GM23338 (cell line): ENCODE data around the gene SCFD2. TPM values are rescaled to one million over a fixed set of nuclear protein-coding genes. Genes with fewer than 3 reads are reported as not detected.

Experiments used
- ATAC-seq: fragments of 200-7000 bp; cut with Tn5 transposase; 3 replicates; pipeline ENCODE4 v1.9.1; 2020
- DNase-seq: peaks from one replicate; pipeline ENCODE4 v3.0.0-alpha.2; 2015; ENCODE audit warnings: low spot score
- H2AFZ ChIP-seq: fragments of 200-600 bp; sonication (generic); 2 replicates; pipeline ENCODE4 v1.8.0; 2016; ENCODE audit warnings: antibody characterized with exemption, mild to moderate bottlenecking, moderate library complexity
- H3F3A ChIP-seq: fragments of 200-600 bp; sonication (generic); replicated peaks from 2 replicates; pipeline ENCODE4 v1.8.0; 2017; ENCODE audit warnings: antibody characterized with exemption, mixed run types, low read depth
- H3K27ac ChIP-seq: fragments of 200-600 bp; sonication (generic); 2 replicates; pipeline ENCODE4 v1.6.1; 2016; ENCODE audit warnings: low read depth
- H3K27me3 ChIP-seq: fragments of 200-600 bp; sonication (generic); 2 replicates; pipeline ENCODE4 v1.8.0; 2016; ENCODE audit warnings: mild to moderate bottlenecking, mixed run types, moderate library complexity; ENCODE audit not compliant: insufficient read depth
- H3K36me3 ChIP-seq: fragments of 200-600 bp; sonication (generic); 2 replicates; pipeline ENCODE4 v1.8.0; 2016; ENCODE audit warnings: mild to moderate bottlenecking; ENCODE audit not compliant: insufficient read depth
- H3K4me1 ChIP-seq: fragments of 200-600 bp; sonication (generic); 2 replicates; pipeline ENCODE4 v1.8.0; 2016; ENCODE audit warnings: mild to moderate bottlenecking, moderate library complexity; ENCODE audit not compliant: insufficient read depth
- H3K4me2 ChIP-seq: fragments of 200-600 bp; sonication (generic); 2 replicates; pipeline ENCODE4 v1.7.1; 2017; ENCODE audit warnings: mixed run types
- H3K4me3 ChIP-seq: fragments of 200-600 bp; sonication (generic); 2 replicates; pipeline ENCODE4 v1.6.1; 2016; ENCODE audit warnings: mixed run types
- H3K79me2 ChIP-seq: fragments of 200-600 bp; sonication (generic); replicated peaks from 2 replicates; pipeline ENCODE4 v1.8.0; 2017; ENCODE audit warnings: mild to moderate bottlenecking; ENCODE audit not compliant: insufficient read depth
- H3K9me2 ChIP-seq: fragments of 200-600 bp; sonication (generic); 2 replicates; pipeline ENCODE4 v1.8.0; 2017; ENCODE audit not compliant: insufficient read depth
- H4K20me1 ChIP-seq: fragments of 200-600 bp; sonication (generic); replicated peaks from 2 replicates; pipeline ENCODE4 v1.8.0; 2017; ENCODE audit warnings: mild to moderate bottlenecking; ENCODE audit not compliant: insufficient read depth
- H3K27ac Mint-ChIP-seq: 2 replicates; pipeline ENCODE4 v1.8.0; 2020; ENCODE audit warnings: inconsistent platforms, mild to moderate bottlenecking, moderate library complexity, mixed read lengths
- H3K27me3 Mint-ChIP-seq: 3 replicates; pipeline ENCODE4 v1.8.0; 2022; ENCODE audit warnings: low read depth, mild to moderate bottlenecking, moderate library complexity, mixed read lengths, inconsistent platforms; ENCODE audit not compliant: insufficient read depth, poor library complexity
- H3K36me3 Mint-ChIP-seq: 3 replicates; pipeline ENCODE4 v1.8.0; 2021; ENCODE audit warnings: low read depth, mild to moderate bottlenecking, inconsistent platforms, moderate library complexity, mixed read lengths
- H3K4me1 Mint-ChIP-seq: 3 replicates; pipeline ENCODE4 v1.8.0; 2020; ENCODE audit warnings: mild to moderate bottlenecking, inconsistent platforms, mixed read lengths
- H3K4me3 Mint-ChIP-seq: 3 replicates; pipeline ENCODE4 v1.8.0; 2021; ENCODE audit warnings: moderate library complexity, mild to moderate bottlenecking, inconsistent platforms, mixed read lengths
- H3K9me3 Mint-ChIP-seq: 3 replicates; pipeline ENCODE4 v1.8.0; 2020; ENCODE audit warnings: moderate library complexity, mild to moderate bottlenecking, inconsistent platforms, mixed read lengths
- CREB1 ChIP-seq: fragments of 250-450 bp; sonication (Bioruptor Pico); IDR thresholded peaks from 2 replicates; pipeline ENCODE4 v1.5.0; 2020; ENCODE audit warnings: low read depth, mild to moderate bottlenecking, moderate library complexity
- CTCF ChIP-seq, 2 experiments: fragments of 200-600 bp in 1 of 2; sonication (generic) in 1 of 2; conservative IDR thresholded peaks; 2 replicates each; pipeline versions ENCODE4 v1.5.1 to v1.6.1; 2016 to 2017; ENCODE audit warnings: antibody characterized with exemption in 2 of 2, low read depth in 2 of 2, mild to moderate bottlenecking in 2 of 2, moderate library complexity in 1 of 2
- ETS1 ChIP-seq: IDR thresholded peaks from 2 replicates; pipeline ENCODE4 v1.6.1; 2016; ENCODE audit warnings: antibody characterized with exemption
- NANOG ChIP-seq: IDR thresholded peaks from 2 replicates; pipeline ENCODE4 v1.6.1; 2016; ENCODE audit warnings: antibody characterized with exemption, borderline replicate concordance
- POLR2AphosphoS5 ChIP-seq: IDR thresholded peaks from 2 replicates; pipeline ENCODE4 v1.6.1; 2016; ENCODE audit warnings: antibody characterized with exemption, low read depth
- REST ChIP-seq: IDR thresholded peaks from one replicate; pipeline ENCODE4 v1.6.1; 2018; ENCODE audit warnings: antibody characterized with exemption; ENCODE audit not compliant: unreplicated experiment
- ZNF114 ChIP-seq: fragments of 250-450 bp; sonication (Bioruptor Pico); IDR thresholded peaks from 2 replicates; pipeline ENCODE4 v1.5.0; 2020; ENCODE audit warnings: mild to moderate bottlenecking, moderate library complexity
- ZNF331 ChIP-seq: fragments of 250-450 bp; sonication (Bioruptor Pico); IDR thresholded peaks from 2 replicates; pipeline ENCODE4 v1.5.0; 2020; ENCODE audit warnings: low read depth, mild to moderate bottlenecking, moderate library complexity
- ZNF462 ChIP-seq: fragments of 250-450 bp; sonication (Bioruptor Pico); IDR thresholded peaks from 2 replicates; pipeline ENCODE4 v1.5.0; 2020; ENCODE audit warnings: mild to moderate bottlenecking, moderate library complexity
- polyA plus RNA-seq: library from polyadenylated mRNA; unstranded; fragments of >200 nt; fragmentation: Nextera tagmentation; extraction: Ambion mirVana; gene quantifications from 2 replicates; pipeline ENCODE4 v1.2.1, GENCODE V29; 2016
- total RNA-seq: library from RNA; depleted of rRNA; stranded (reverse); fragments of >200 nt; shearing (Covaris generic); gene quantifications from 2 replicates; pipeline ENCODE4 v1.2.3, GENCODE V29; 2014

Gene SCFD2
- total and polyA plus RNA-seq, 2 experiments from 2014 or later = 5.7 to 17.5 TPM

- Mint-ChIP-seq H3K27ac (no peak overlapping the region), H3K36me3 (peaks cover 6% of the 10 kb centered on the region; the same call in 2 of the 3 replicates), H3K4me3 (no peak overlapping the region), H3K4me1 (no peaks in the 10 kb centered on the region), H3K27me3 (no peaks in the 10 kb centered on the region), H3K9me3 (peaks cover 8% of the 10 kb centered on the region)
- H3K27me3 ChIP-seq = no peaks in the 10 kb centered on the region
- H3K27ac ChIP-seq = no peak overlapping the region
- no peaks in the 10 kb centered on the region for H3F3A ChIP-seq
- H3K4me1 ChIP-seq = no peaks in the 10 kb centered on the region
- H3K4me3 ChIP-seq = no peak overlapping the region
- no peaks in the 10 kb centered on the region for H4K20me1 ChIP-seq
- no peaks in the 10 kb centered on the region for H3K36me3 ChIP-seq
- DNase-seq (no peak), ATAC-seq (no peak)
- H3K9me2 ChIP-seq = no peaks in the 10 kb centered on the region
- TF ChIP-seq POLR2AphosphoS5 (no peak), NANOG (no peak), ZNF331 (no peak)
- no peak overlapping the region for H3K4me2 ChIP-seq
- no peak overlapping the region for H2AFZ ChIP-seq
- no peaks in the 10 kb centered on the region for H3K79me2 ChIP-seq
Observed at GRCh38 chr4:53234669-53235068, 131.2 kb downstream of the SCFD2 start.

- Mint-ChIP-seq H3K27me3 (no peaks in the 10 kb centered on the region), H3K4me1 (no peaks in the 10 kb centered on the region), H3K4me3 (no peak overlapping the region), H3K9me3 (peaks cover 3% of the 10 kb centered on the region; the same call in 2 of the 3 replicates), H3K27ac (no peak overlapping the region), H3K36me3 (peaks cover under 1% of the 10 kb centered on the region; the same call in 2 of the 3 replicates)
- H3K4me2 ChIP-seq = no peak overlapping the region
- H4K20me1 ChIP-seq = no peaks in the 10 kb centered on the region
- H3K36me3 ChIP-seq = no peaks in the 10 kb centered on the region
- no peaks in the 10 kb centered on the region for H3K9me2 ChIP-seq
- DNase-seq (no peak), ATAC-seq (no peak)
- H2AFZ ChIP-seq = no peak overlapping the region
- H3K27ac ChIP-seq = no peak overlapping the region
- no peaks in the 10 kb centered on the region for H3K79me2 ChIP-seq
- H3K4me1 ChIP-seq = no peaks in the 10 kb centered on the region
- no peak overlapping the region for H3K4me3 ChIP-seq
- no peaks in the 10 kb centered on the region for H3F3A ChIP-seq
- no peaks in the 10 kb centered on the region for H3K27me3 ChIP-seq
- no peak for TF ChIP-seq REST
- TF ChIP-seq CREB1 = no peak
- TF ChIP-seq ETS1 = no peak
- TF ChIP-seq POLR2AphosphoS5 = no peak
- no peak for TF ChIP-seq NANOG
- no peak for TF ChIP-seq ZNF331
- no peak for TF ChIP-seq CTCF (conservative IDR thresholded peaks at IDR 0.05; ENCODE audit: low read depth in 2 of 2)
- TF ChIP-seq ZNF462 (CRISPR knock-in tag) = no peak
- TF ChIP-seq ZNF114 = no peak
Observed at GRCh38 chr4:53234111-53234510, 131.8 kb downstream of the SCFD2 start.
